Panc1 (cell line): ENCODE data around the gene MACC1.

Experiments used
- CTCF ChIP-seq: fragments of 450-650 bp; IDR thresholded peaks from 2 replicates; pipeline ENCODE4 v1.5.1; 2017; ENCODE audit warnings: mild to moderate bottlenecking
- POLR2AphosphoS5 ChIP-seq: IDR thresholded peaks from 2 replicates; pipeline ENCODE4 v1.6.1; 2012; ENCODE audit warnings: mild to moderate bottlenecking, low read depth, low read length, moderate library complexity
- REST ChIP-seq, 2 experiments: IDR thresholded peaks; 2 replicates each; pipeline ENCODE4 v1.6.1; 2011 to 2012; ENCODE audit warnings: low read depth in 2 of 2, control low read depth in 1 of 2, low read length in 1 of 2, mild to moderate bottlenecking in 1 of 2, moderate library complexity in 1 of 2; ENCODE audit not compliant: insufficient read depth in 1 of 2
- SIN3A ChIP-seq: IDR thresholded peaks from 2 replicates; pipeline ENCODE4 v1.6.1; 2012; ENCODE audit warnings: low read depth, mild to moderate bottlenecking, low read length, moderate library complexity, borderline replicate concordance; ENCODE audit not compliant: insufficient read depth
- TCF7L2 ChIP-seq: IDR thresholded peaks from 2 replicates; pipeline ENCODE4 v1.6.1; 2011; ENCODE audit warnings: mild to moderate bottlenecking, low read depth, low read length, inconsistent platforms

- TF ChIP-seq POLR2AphosphoS5, result no peak
- no peak for TF ChIP-seq CTCF
- no peak for TF ChIP-seq SIN3A
- no peak for TF ChIP-seq REST (IDR thresholded peaks at IDR 0.05; ENCODE audit: insufficient read depth in 1 of 2, low read depth in 2 of 2, low read length in 1 of 2)
- TF ChIP-seq TCF7L2, result no peak
These were observed 121.7 kb downstream of the MACC1 start for GRCh38 chr7:20095436-20095835.
